HepG2 (cell line): ENCODE results near the gene IGFLR1.

Source experiments
- ASH2L ChIP-seq: fragments of 300-600, 200-600 bp; sonication (generic); IDR thresholded peaks from 2 replicates; pipeline ENCODE4 v1.7.0; 2017; ENCODE audit warnings: low read depth, mild to moderate bottlenecking, moderate library complexity, mixed read lengths, low read length; ENCODE audit not compliant: insufficient read length
- FOXK1 ChIP-seq: sonication (generic); formaldehyde crosslinking; IDR thresholded peaks from 2 replicates; pipeline ENCODE4 v1.4.0; 2020; ENCODE audit warnings: low read depth, missing genetic modification reagents, borderline replicate concordance
- POLR2AphosphoS5 ChIP-seq: IDR thresholded peaks from 2 replicates; pipeline ENCODE4 v1.6.1; 2012; ENCODE audit warnings: low read depth, low read length
- RFX5 ChIP-seq: IDR thresholded peaks from 2 replicates; pipeline ENCODE4 v1.6.1; 2011; ENCODE audit warnings: low read depth, low read length, improper control_type of control experiment
- RNF2 ChIP-seq: fragments of 450-650 bp; conservative IDR thresholded peaks from 2 replicates; pipeline ENCODE4 v1.6.1; 2016; ENCODE audit warnings: low read depth
- SETDB1 ChIP-seq: sonication (generic); formaldehyde crosslinking; IDR thresholded peaks from 2 replicates; pipeline ENCODE4 v1.5.1; 2020; ENCODE audit warnings: missing genetic modification reagents, mild to moderate bottlenecking, borderline replicate concordance
- TRIM24 ChIP-seq: sonication (generic); formaldehyde crosslinking; IDR thresholded peaks from 2 replicates; pipeline ENCODE4 v1.8.0; 2022; ENCODE audit warnings: mild to moderate bottlenecking, missing genetic modification reagents
- ZNF629 ChIP-seq: sonication (generic); formaldehyde crosslinking; conservative IDR thresholded peaks from 2 replicates; pipeline ENCODE4 v1.5.0; 2020; ENCODE audit warnings: missing genetic modification reagents
- ZNF670 ChIP-seq: sonication (generic); formaldehyde crosslinking; IDR thresholded peaks from 2 replicates; pipeline ENCODE4 v1.8.0; 2022; ENCODE audit warnings: mild to moderate bottlenecking, missing genetic modification reagents, borderline replicate concordance
- TF ChIP-seq, protein P1 (sequence below): sonication (generic); formaldehyde crosslinking; IDR thresholded peaks from 2 replicates; pipeline ENCODE4 v1.5.0; 2020; ENCODE audit warnings: mild to moderate bottlenecking, missing genetic modification reagents, moderate library complexity
- TF ChIP-seq, protein P2 (sequence below): IDR thresholded peaks from 2 replicates; pipeline ENCODE4 v1.6.1; 2012; ENCODE audit warnings: low read length, improper control_type of control experiment
- TF ChIP-seq, protein P3 (sequence below): sonication (generic); formaldehyde crosslinking; IDR thresholded peaks from 2 replicates; pipeline ENCODE4 v1.8.1; 2023; ENCODE audit warnings: mild to moderate bottlenecking, missing genetic modification reagents

DNA sequence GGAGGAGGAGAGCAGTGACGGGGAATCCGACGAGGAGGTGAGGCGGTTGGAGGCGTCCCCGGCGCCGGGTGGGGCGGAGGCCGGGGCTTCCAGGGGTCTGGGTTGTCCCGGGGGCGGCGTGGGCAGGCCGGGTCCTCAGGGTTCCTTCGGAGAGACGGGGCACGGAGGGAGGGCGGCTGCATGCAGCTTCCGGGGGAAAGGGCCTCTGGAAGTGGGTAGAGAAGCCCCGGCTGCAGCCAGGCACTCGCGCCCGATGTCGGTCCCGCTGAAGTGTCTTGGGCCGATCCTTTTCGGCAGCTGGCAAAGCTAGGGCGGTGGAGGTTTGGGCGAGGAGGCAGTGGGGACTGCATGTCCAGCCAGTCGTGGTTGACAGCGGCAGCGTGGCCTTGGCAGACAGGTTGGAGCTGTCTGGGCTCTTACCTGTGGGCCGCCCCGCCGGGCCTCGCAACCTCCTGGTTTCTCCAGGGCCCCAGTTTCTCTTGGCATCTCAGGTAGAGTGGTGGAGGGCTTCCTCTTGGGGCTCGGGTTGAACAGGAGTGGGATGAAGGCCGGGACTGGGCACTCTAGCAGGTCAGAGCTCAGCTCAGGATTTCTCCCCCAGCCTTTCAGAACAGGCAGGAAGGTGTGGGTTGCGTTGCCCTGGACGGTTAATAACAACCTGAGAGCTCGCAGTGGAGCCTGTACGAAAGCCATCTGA lies 23.8 kb downstream of the IGFLR1 start:
- TF ChIP-seq ASH2L (no peak), FOXK1 (CRISPR knock-in tag) (no peak), RNF2 (no peak), TRIM24 (CRISPR knock-in tag) (no peak), SETDB1 (no peak), ZNF629 (CRISPR knock-in tag) (no peak), POLR2AphosphoS5 (no peak), ZNF670 (CRISPR knock-in tag) (no peak), RFX5 (no peak)
- TF ChIP-seq, protein P1, sequence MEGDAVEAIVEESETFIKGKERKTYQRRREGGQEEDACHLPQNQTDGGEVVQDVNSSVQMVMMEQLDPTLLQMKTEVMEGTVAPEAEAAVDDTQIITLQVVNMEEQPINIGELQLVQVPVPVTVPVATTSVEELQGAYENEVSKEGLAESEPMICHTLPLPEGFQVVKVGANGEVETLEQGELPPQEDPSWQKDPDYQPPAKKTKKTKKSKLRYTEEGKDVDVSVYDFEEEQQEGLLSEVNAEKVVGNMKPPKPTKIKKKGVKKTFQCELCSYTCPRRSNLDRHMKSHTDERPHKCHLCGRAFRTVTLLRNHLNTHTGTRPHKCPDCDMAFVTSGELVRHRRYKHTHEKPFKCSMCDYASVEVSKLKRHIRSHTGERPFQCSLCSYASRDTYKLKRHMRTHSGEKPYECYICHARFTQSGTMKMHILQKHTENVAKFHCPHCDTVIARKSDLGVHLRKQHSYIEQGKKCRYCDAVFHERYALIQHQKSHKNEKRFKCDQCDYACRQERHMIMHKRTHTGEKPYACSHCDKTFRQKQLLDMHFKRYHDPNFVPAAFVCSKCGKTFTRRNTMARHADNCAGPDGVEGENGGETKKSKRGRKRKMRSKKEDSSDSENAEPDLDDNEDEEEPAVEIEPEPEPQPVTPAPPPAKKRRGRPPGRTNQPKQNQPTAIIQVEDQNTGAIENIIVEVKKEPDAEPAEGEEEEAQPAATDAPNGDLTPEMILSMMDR (CRISPR knock-in tag), result no peak
- TF ChIP-seq, protein P2, sequence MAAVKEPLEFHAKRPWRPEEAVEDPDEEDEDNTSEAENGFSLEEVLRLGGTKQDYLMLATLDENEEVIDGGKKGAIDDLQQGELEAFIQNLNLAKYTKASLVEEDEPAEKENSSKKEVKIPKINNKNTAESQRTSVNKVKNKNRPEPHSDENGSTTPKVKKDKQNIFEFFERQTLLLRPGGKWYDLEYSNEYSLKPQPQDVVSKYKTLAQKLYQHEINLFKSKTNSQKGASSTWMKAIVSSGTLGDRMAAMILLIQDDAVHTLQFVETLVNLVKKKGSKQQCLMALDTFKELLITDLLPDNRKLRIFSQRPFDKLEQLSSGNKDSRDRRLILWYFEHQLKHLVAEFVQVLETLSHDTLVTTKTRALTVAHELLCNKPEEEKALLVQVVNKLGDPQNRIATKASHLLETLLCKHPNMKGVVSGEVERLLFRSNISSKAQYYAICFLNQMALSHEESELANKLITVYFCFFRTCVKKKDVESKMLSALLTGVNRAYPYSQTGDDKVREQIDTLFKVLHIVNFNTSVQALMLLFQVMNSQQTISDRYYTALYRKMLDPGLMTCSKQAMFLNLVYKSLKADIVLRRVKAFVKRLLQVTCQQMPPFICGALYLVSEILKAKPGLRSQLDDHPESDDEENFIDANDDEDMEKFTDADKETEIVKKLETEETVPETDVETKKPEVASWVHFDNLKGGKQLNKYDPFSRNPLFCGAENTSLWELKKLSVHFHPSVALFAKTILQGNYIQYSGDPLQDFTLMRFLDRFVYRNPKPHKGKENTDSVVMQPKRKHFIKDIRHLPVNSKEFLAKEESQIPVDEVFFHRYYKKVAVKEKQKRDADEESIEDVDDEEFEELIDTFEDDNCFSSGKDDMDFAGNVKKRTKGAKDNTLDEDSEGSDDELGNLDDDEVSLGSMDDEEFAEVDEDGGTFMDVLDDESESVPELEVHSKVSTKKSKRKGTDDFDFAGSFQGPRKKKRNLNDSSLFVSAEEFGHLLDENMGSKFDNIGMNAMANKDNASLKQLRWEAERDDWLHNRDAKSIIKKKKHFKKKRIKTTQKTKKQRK, result no peak
- TF ChIP-seq, protein P3, sequence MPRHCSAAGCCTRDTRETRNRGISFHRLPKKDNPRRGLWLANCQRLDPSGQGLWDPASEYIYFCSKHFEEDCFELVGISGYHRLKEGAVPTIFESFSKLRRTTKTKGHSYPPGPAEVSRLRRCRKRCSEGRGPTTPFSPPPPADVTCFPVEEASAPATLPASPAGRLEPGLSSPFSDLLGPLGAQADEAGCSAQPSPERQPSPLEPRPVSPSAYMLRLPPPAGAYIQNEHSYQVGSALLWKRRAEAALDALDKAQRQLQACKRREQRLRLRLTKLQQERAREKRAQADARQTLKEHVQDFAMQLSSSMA, result no peak
